Esophagus squamous epithelium (tissue), 4 donors: ENCODE results near the gene DXO.

Experiments
- CTCF ChIP-seq, 6 experiments: fragments of 450-650 bp in 4 of 6; fragments of 200-600 bp in 2 of 6; sonication (generic) in 2 of 6; IDR thresholded peaks; one replicate each; pipeline ENCODE4 v1.5.1; 2016 to 2019; ENCODE audit warnings: antibody characterized with exemption in 6 of 6, mild to moderate bottlenecking in 4 of 6, moderate library complexity in 4 of 6
- POLR2A ChIP-seq, 4 donors: fragments of 450-650 bp; IDR thresholded peaks; one replicate each; pipeline ENCODE4 v1.6.1; 2017; ENCODE audit warnings: antibody characterized with exemption in 4 of 4, mild to moderate bottlenecking in 4 of 4, moderate library complexity in 3 of 4

GRCh38 chr6:31947864-31948263, 24.1 kb downstream of the DXO start:
- TF ChIP-seq CTCF (IDR thresholded peaks at IDR 0.05) (no peak), POLR2A (IDR thresholded peaks at IDR 0.05) (no peak)
